ENCODE results near the gene KRT38.

GRCh38 chr17:41404024-41404671 lies 36.6 kb downstream of the KRT38 start:
- TF ChIP-seq CTCF (IDR thresholded peaks at IDR 0.05) (no peak), POLR2A (IDR thresholded peaks at IDR 0.05) (no peak)
